WERI-Rb-1 (cell line): ENCODE measurements around the gene NRXN3.

Experiments used
- DNase-seq: peaks from one replicate; pipeline ENCODE4 v3.0.0-alpha.2; 2020
- H3K27ac ChIP-seq: fragments of 250-450 bp; sonication (Bioruptor Pico); 2 replicates; pipeline ENCODE4 v1.5.1; 2020; ENCODE audit warnings: mild to moderate bottlenecking, moderate library complexity
- H3K27me3 ChIP-seq: fragments of 250-450 bp; sonication (Bioruptor Pico); 2 replicates; pipeline ENCODE4 v1.5.1; 2021; ENCODE audit warnings: mild to moderate bottlenecking, low read depth, moderate library complexity; ENCODE audit not compliant: insufficient read depth, severe bottlenecking
- H3K36me3 ChIP-seq: fragments of 250-450 bp; sonication (Bioruptor Pico); 2 replicates; pipeline ENCODE4 v1.5.1; 2020; ENCODE audit warnings: mild to moderate bottlenecking, moderate library complexity
- H3K4me3 ChIP-seq: 2 replicates; pipeline ENCODE4 v1.5.1; 2011; ENCODE audit warnings: low read depth, mild to moderate bottlenecking, control low read depth, low read length
- H3K9me3 ChIP-seq: fragments of 250-450 bp; sonication (Bioruptor Pico); 2 replicates; pipeline ENCODE4 v1.5.1; 2021; ENCODE audit warnings: mild to moderate bottlenecking, moderate library complexity; ENCODE audit not compliant: severe bottlenecking
- CTCF ChIP-seq: IDR thresholded peaks from 2 replicates; pipeline ENCODE4 v1.5.1; 2011; ENCODE audit warnings: low read depth, mild to moderate bottlenecking, control low read depth, inconsistent platforms, low read length

The NRXN3 gene

GRCh38 chr14:79543348-79543747 lies 1373.2 kb downstream of the NRXN3 start:
- H3K27ac ChIP-seq, result no peak overlapping the region
- DNase-seq, result no peak
- H3K36me3 ChIP-seq, result no peaks in the 10 kb centered on the region
- H3K9me3 ChIP-seq, result no peaks in the 10 kb centered on the region
- H3K27me3 ChIP-seq, result no peaks in the 10 kb centered on the region
- no peak overlapping the region for H3K4me3 ChIP-seq
- no peak for TF ChIP-seq CTCF

GRCh38 chr14:79543967-79544697 lies 1374.0 kb downstream of the NRXN3 start:
- no peaks in the 10 kb centered on the region for H3K36me3 ChIP-seq
- TF ChIP-seq CTCF, result peak; percentile 33; the same call in 1 of the 2 replicates
- no peaks in the 10 kb centered on the region for H3K9me3 ChIP-seq
- H3K27me3 ChIP-seq, result no peaks in the 10 kb centered on the region
- DNase-seq, result peak; percentile 22
- H3K4me3 ChIP-seq, result no peak overlapping the region
- H3K27ac ChIP-seq, result no peak overlapping the region

GRCh38 chr14:79544698-79545070 lies 1374.5 kb downstream of the NRXN3 start:
- Histone ChIP-seq H3K27ac (no peak overlapping the region), H3K9me3 (no peaks in the 10 kb centered on the region), H3K4me3 (no peak overlapping the region), H3K27me3 (no peaks in the 10 kb centered on the region), H3K36me3 (no peaks in the 10 kb centered on the region)
- DNase-seq, result no peak
- no peak for TF ChIP-seq CTCF

- Histone ChIP-seq H3K27me3 (no peaks in the 10 kb centered on the region), H3K4me3 (no peak overlapping the region), H3K9me3 (no peaks in the 10 kb centered on the region), H3K36me3 (no peaks in the 10 kb centered on the region), H3K27ac (no peak overlapping the region)
- TF ChIP-seq CTCF, result no peak
- DNase-seq, result no peak
These were observed 1378.7 kb downstream of the NRXN3 start for GRCh38 chr14:79548836-79549235.

- H3K36me3 ChIP-seq, result no peaks in the 10 kb centered on the region
- H3K27me3 ChIP-seq, result no peaks in the 10 kb centered on the region
- H3K27ac ChIP-seq, result no peak overlapping the region
- no peaks in the 10 kb centered on the region for H3K9me3 ChIP-seq
- no peak for TF ChIP-seq CTCF
- no peak overlapping the region for H3K4me3 ChIP-seq
- DNase-seq, result no peak
These were observed 1379.3 kb downstream of the NRXN3 start for GRCh38 chr14:79549515-79549914.

GRCh38 chr14:79551523-79551922 lies 1381.3 kb downstream of the NRXN3 start:
- Histone ChIP-seq H3K4me3 (no peak overlapping the region), H3K36me3 (no peaks in the 10 kb centered on the region), H3K9me3 (no peaks in the 10 kb centered on the region), H3K27ac (no peak overlapping the region), H3K27me3 (no peaks in the 10 kb centered on the region)
- no peak for TF ChIP-seq CTCF
- peak; percentile 7 for DNase-seq
